ENCODE measurements around the gene KICS2. TPM values are rescaled to one million over a fixed set of nuclear protein-coding genes. Genes with fewer than 3 reads are reported as not detected.

Gene KICS2
- total and polyA plus RNA-seq, 2 of the 13 experiments (the other 11 are each of a cell fraction or from before 2014, with no cell fraction given) = 3.5 to 6.6 TPM

- intact Hi-C loops (cut with micrococcal nuclease; ENCODE audit: unreplicated experiment) (no loop called here), in situ Hi-C loops (cut with HindIII; ENCODE audit: extremely low pct_ligation_motif_present, low pct_unique_long_range_greater_than_20kb) (no loop called here)
- no peak overlapping the region for H2AFZ ChIP-seq (ENCODE audit: low read length)
- no peak for DNase-seq (ENCODE audit: low spot score)
- no peak for FAIRE-seq
- H3K79me2 ChIP-seq (ENCODE audit: insufficient read depth, low read length) = no peaks in the 10 kb centered on the region
- H3K4me3 ChIP-seq (replicated peaks in 1 of 3; ENCODE audit: insufficient read depth in 1 of 3, low read depth in 2 of 3, low read length in 3 of 3) = no peak overlapping the region
- no TSS peak for BruUV-seq (replicated peaks)
- no peaks in the 10 kb centered on the region for H4K20me1 ChIP-seq (ENCODE audit: insufficient read depth, low read length)
- H3K9me3 ChIP-seq (ENCODE audit: low read length) = no peaks in the 10 kb centered on the region
- no peaks in the 10 kb centered on the region for H3K36me3 ChIP-seq (replicated peaks in 1 of 2; ENCODE audit: control insufficient read depth in 1 of 2, insufficient read depth in 2 of 2, low read length in 2 of 2)
- H3K4me2 ChIP-seq (ENCODE audit: low read depth, low read length) = no peak overlapping the region
- ChIA-PET POLR2A (no interaction called here), CTCF (ENCODE audit: low intra/inter-chr PET ratio, low total read pairs) (no interaction called here)
- no peak overlapping the region for H3K27ac ChIP-seq (ENCODE audit: extremely low read length, insufficient read depth, low read length)
- TF ChIP-seq ZSCAN12 (CRISPR knock-in tag; IDR thresholded peaks at IDR 0.05) = no peak
- no peak for TF ChIP-seq NFIC (IDR thresholded peaks at IDR 0.05; ENCODE audit: low read length)
- TF ChIP-seq HDAC6 (IDR thresholded peaks at IDR 0.05; ENCODE audit: low read depth, low read length) = no peak
- TF ChIP-seq, protein P1, sequence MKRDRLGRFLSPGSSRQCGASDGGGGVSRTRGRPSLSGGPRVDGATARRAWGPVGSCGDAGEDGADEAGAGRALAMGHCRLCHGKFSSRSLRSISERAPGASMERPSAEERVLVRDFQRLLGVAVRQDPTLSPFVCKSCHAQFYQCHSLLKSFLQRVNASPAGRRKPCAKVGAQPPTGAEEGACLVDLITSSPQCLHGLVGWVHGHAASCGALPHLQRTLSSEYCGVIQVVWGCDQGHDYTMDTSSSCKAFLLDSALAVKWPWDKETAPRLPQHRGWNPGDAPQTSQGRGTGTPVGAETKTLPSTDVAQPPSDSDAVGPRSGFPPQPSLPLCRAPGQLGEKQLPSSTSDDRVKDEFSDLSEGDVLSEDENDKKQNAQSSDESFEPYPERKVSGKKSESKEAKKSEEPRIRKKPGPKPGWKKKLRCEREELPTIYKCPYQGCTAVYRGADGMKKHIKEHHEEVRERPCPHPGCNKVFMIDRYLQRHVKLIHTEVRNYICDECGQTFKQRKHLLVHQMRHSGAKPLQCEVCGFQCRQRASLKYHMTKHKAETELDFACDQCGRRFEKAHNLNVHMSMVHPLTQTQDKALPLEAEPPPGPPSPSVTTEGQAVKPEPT (CRISPR knock-in tag; IDR thresholded peaks at IDR 0.05; ENCODE audit: low read depth) = no peak
- no peak for TF ChIP-seq NCOA1 (CRISPR knock-in tag; IDR thresholded peaks at IDR 0.05)
- no peak for TF ChIP-seq XRCC5 (optimal IDR thresholded peaks at IDR 0.05; ENCODE audit: low read length)
- TF ChIP-seq SSRP1 (CRISPR knock-in tag; IDR thresholded peaks at IDR 0.05) = no peak
- TF ChIP-seq, protein P2, sequence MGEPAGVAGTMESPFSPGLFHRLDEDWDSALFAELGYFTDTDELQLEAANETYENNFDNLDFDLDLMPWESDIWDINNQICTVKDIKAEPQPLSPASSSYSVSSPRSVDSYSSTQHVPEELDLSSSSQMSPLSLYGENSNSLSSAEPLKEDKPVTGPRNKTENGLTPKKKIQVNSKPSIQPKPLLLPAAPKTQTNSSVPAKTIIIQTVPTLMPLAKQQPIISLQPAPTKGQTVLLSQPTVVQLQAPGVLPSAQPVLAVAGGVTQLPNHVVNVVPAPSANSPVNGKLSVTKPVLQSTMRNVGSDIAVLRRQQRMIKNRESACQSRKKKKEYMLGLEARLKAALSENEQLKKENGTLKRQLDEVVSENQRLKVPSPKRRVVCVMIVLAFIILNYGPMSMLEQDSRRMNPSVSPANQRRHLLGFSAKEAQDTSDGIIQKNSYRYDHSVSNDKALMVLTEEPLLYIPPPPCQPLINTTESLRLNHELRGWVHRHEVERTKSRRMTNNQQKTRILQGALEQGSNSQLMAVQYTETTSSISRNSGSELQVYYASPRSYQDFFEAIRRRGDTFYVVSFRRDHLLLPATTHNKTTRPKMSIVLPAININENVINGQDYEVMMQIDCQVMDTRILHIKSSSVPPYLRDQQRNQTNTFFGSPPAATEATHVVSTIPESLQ (CRISPR knock-in tag; conservative IDR thresholded peaks at IDR 0.05) = no peak
- TF ChIP-seq ZNF703 (CRISPR knock-in tag; IDR thresholded peaks at IDR 0.05; ENCODE audit: borderline replicate concordance) = no peak
- 35% methylated on average over 4 of the region's 4 CpGs for WGBS (ENCODE audit: low lambda C conversion rate)
- H3K4me1 ChIP-seq (ENCODE audit: insufficient read depth, low read length) = no peaks in the 10 kb centered on the region
- no peaks in the 10 kb centered on the region; a peak in 1 of 5 replicates for H3K27me3 ChIP-seq (ENCODE audit: control insufficient read depth in 1 of 2, insufficient read depth in 2 of 2, low read length in 2 of 2)
- ATAC-seq = no peak; the same call in 2 of the 3 replicates
- no peak overlapping the region for H3K9ac ChIP-seq (ENCODE audit: insufficient read depth, low read depth, low read length)
Observed at GRCh38 chr12:64229240-64229639, 7.1 kb upstream of the KICS2 start.
